HepG2 (cell line): Measurements from ENCODE around the gene SESN2. TPM values are rescaled to one million over a fixed set of nuclear protein-coding genes. Genes with fewer than 3 reads are reported as not detected.

ENCODE experiments used
- FOXO1 ChIP-seq: sonication (generic); formaldehyde crosslinking; IDR thresholded peaks from 2 replicates; pipeline ENCODE4 v1.4.0; 2020; ENCODE audit warnings: missing genetic modification reagents
- MEF2D ChIP-seq: sonication (generic); formaldehyde crosslinking; IDR thresholded peaks from 2 replicates; pipeline ENCODE4 v1.5.1; 2020; ENCODE audit warnings: mild to moderate bottlenecking, missing genetic modification reagents
- MXD4 ChIP-seq: IDR thresholded peaks from 2 replicates; pipeline ENCODE4 v1.6.1; 2016; ENCODE audit warnings: mild to moderate bottlenecking, missing biosample characterization, missing genetic modification reagents
- NFKB2 ChIP-seq: sonication (generic); formaldehyde crosslinking; IDR thresholded peaks from 2 replicates; pipeline ENCODE4 v1.4.0; 2020; ENCODE audit warnings: missing genetic modification reagents, borderline replicate concordance
- POGK ChIP-seq: sonication (generic); formaldehyde crosslinking; conservative IDR thresholded peaks from 2 replicates; pipeline ENCODE4 v1.8.0; 2022; ENCODE audit warnings: mild to moderate bottlenecking, moderate library complexity, missing genetic modification reagents
- REXO4 ChIP-seq: sonication (generic); formaldehyde crosslinking; IDR thresholded peaks from 2 replicates; pipeline ENCODE4 v1.8.0; 2022; ENCODE audit warnings: missing genetic modification reagents, mild to moderate bottlenecking, borderline replicate concordance
- SALL2 ChIP-seq: sonication (generic); formaldehyde crosslinking; IDR thresholded peaks from 2 replicates; pipeline ENCODE4 v1.8.1; 2023; ENCODE audit warnings: mild to moderate bottlenecking, missing genetic modification reagents, inconsistent platforms
- TBL1XR1 ChIP-seq: fragments of 150-350 bp; IDR thresholded peaks from 2 replicates; pipeline ENCODE4 v1.6.1; 2014; ENCODE audit warnings: borderline replicate concordance, low read length; ENCODE audit not compliant: partially characterized antibody
- TRAFD1 ChIP-seq: sonication (generic); formaldehyde crosslinking; IDR thresholded peaks from 2 replicates; pipeline ENCODE4 v1.5.1; 2020; ENCODE audit warnings: missing genetic modification reagents, mild to moderate bottlenecking, borderline replicate concordance
- U2AF2 ChIP-seq: fragments of 200-400 bp; formaldehyde crosslinking; IDR thresholded peaks from 2 replicates; pipeline ENCODE4 v1.6.1; 2017; ENCODE audit warnings: low read depth, mild to moderate bottlenecking, low read length
- ZFP36 ChIP-seq: fragments of 150-350 bp; IDR thresholded peaks from 2 replicates; pipeline ENCODE4 v1.6.1; 2018; ENCODE audit warnings: borderline replicate concordance, low read length, low read depth; ENCODE audit not compliant: partially characterized antibody
- ZNF101 ChIP-seq: sonication (generic); formaldehyde crosslinking; IDR thresholded peaks from 2 replicates; pipeline ENCODE4 v1.4.0; 2020; ENCODE audit warnings: mild to moderate bottlenecking, low read depth, missing genetic modification reagents, borderline replicate concordance
- ZNF138 ChIP-seq: sonication (generic); formaldehyde crosslinking; IDR thresholded peaks from 2 replicates; pipeline ENCODE4 v1.5.0; 2020; ENCODE audit warnings: mild to moderate bottlenecking, low read depth, missing genetic modification reagents
- ZNF503 ChIP-seq: sonication (generic); formaldehyde crosslinking; IDR thresholded peaks from 2 replicates; pipeline ENCODE4 v1.4.0; 2020; ENCODE audit warnings: missing genetic modification reagents
- ZNF512 ChIP-seq: sonication (generic); formaldehyde crosslinking; IDR thresholded peaks from 2 replicates; pipeline ENCODE4 v1.4.0; 2020; ENCODE audit warnings: mild to moderate bottlenecking, missing genetic modification reagents
- ZNF512B ChIP-seq: sonication (generic); formaldehyde crosslinking; IDR thresholded peaks from 2 replicates; pipeline ENCODE4 v1.5.1; 2020; ENCODE audit warnings: missing genetic modification reagents, mild to moderate bottlenecking, borderline replicate concordance
- polyA plus RNA-seq, 8 experiments: library from polyadenylated mRNA; depleted of rRNA in 3 of 8; stranded (reverse) in 7 of 8; unstranded in 1 of 8; fragments of >200 nt; fragmentation: Illumina TruSeq in 4 of 8; extraction: Trizol in 4 of 8; gene quantifications; 2 replicates each; pipeline versions ENCODE4 v1.2.1 to v1.2.3, GENCODE V29; 2011 to 2016; ENCODE audit warnings: low read depth in 4 of 8, missing spikeins in 1 of 8, mixed read lengths in 1 of 8; ENCODE audit not compliant: insufficient read depth in 1 of 8
- total RNA-seq, 5 experiments: library from RNA; depleted of rRNA; stranded (reverse); fragments of >200 nt; fragmentation: Illumina TruSeq; extraction: Trizol; gene quantifications; 2 replicates each; pipeline ENCODE4 v1.2.3, GENCODE V29; 2016; ENCODE audit warnings: low read depth in 1 of 5

SESN2 gene
- total and polyA plus RNA-seq, 2 of the 13 experiments (the other 11 are each of a cell fraction or from before 2014, with no cell fraction given), result 13.2 to 19.1 TPM

- TF ChIP-seq MXD4 (CRISPR knock-in tag) (0 out of 2 replicates have a peak, but pooled peaks have one; percentile 43), SALL2 (CRISPR knock-in tag) (peak; percentile 59; the same call in 1 of the 2 replicates), MEF2D (peak; percentile 49; the same call in 1 of the 2 replicates), ZNF512 (CRISPR knock-in tag) (no peak), ZNF138 (peak; percentile 87), ZFP36 (no peak), POGK (CRISPR knock-in tag) (peak; percentile 68), ZNF503 (CRISPR knock-in tag) (0 out of 2 replicates have a peak, but pooled peaks have one; percentile 65), ZNF101 (CRISPR knock-in tag) (peak; percentile 80; the same call in 1 of the 2 replicates), TRAFD1 (no peak), NFKB2 (CRISPR knock-in tag) (peak; percentile 93; the same call in 1 of the 2 replicates), FOXO1 (CRISPR knock-in tag) (no peak; the same call in 1 of the 2 replicates), REXO4 (no peak), U2AF2 (no peak), TBL1XR1 (no peak), ZNF512B (CRISPR knock-in tag) (0 out of 2 replicates have a peak, but pooled peaks have one; percentile 29)
These were observed 23.3 kb upstream of the SESN2 start, which contains the start of gene ATP5IF1 (continued) for GRCh38 chr1:28235755-28236655.
